ENCODE measurements around the gene GLE1. TPM values are rescaled to one million over a fixed set of nuclear protein-coding genes. Genes with fewer than 3 reads are reported as not detected.

GLE1 gene
- total RNA-seq, 1 experiment from 2014 or later: 19.0 TPM

DNA sequence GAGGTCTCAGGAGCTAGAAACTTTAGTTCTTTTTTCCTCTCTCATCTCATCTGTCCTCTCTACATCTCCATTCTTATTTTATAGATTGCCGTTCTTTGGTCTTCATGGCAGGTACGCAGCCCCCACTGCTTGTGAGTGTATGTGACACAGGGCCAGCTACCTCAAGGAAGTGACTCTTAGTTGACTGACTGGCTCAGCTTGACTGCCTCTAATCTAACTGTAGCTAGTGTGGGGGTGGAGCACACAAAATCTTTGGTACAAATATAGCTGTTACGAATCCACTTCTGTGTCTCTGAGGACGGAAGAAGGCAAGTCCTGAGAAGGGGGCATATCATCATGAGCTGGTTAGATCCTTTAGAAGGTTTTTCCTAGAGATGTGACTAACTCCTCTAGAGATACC lies 28.1 kb downstream of the GLE1 start:
- H2BK20ac ChIP-seq (ENCODE audit: low read depth, low read length, poor library complexity, severe bottlenecking): no peak overlapping the region
- no peak overlapping the region for H3K4me3 Mint-ChIP-seq
- no peaks in the 10 kb centered on the region for H3K79me1 ChIP-seq (ENCODE audit: insufficient read depth, low read depth, low read length, poor library complexity, severe bottlenecking)
- no peaks in the 10 kb centered on the region for H3K79me2 ChIP-seq (ENCODE audit: insufficient read depth, low read length)
- no peak overlapping the region for H3K4me2 ChIP-seq (ENCODE audit: insufficient read depth, insufficient read length, low read length)
- H3K27ac ChIP-seq (ENCODE audit: insufficient read length, low read depth, low read length): no peak overlapping the region
- no peaks in the 10 kb centered on the region for H3K4me1 Mint-ChIP-seq
- H2BK5ac ChIP-seq (ENCODE audit: insufficient read length, low read length): no peak overlapping the region
- no peak overlapping the region for H2BK12ac ChIP-seq (ENCODE audit: insufficient read length, low read depth, low read length)
- H3K9me3 ChIP-seq (ENCODE audit: control insufficient read depth, low read depth, low read length): no peaks in the 10 kb centered on the region
- H4K20me1 ChIP-seq (ENCODE audit: control insufficient read depth, insufficient read depth, insufficient read length): no peaks in the 10 kb centered on the region
- no peaks in the 10 kb centered on the region for H3K23me2 ChIP-seq (ENCODE audit: insufficient read length, low read depth, low read length, poor library complexity, severe bottlenecking)
- H3K14ac ChIP-seq (ENCODE audit: insufficient read depth, low read length): no peak overlapping the region
- H2BK120ac ChIP-seq (ENCODE audit: low read depth, low read length, poor library complexity, severe bottlenecking): no peak overlapping the region
- no peak overlapping the region for H3T11ph ChIP-seq (ENCODE audit: low read length)
- H3K23ac ChIP-seq (ENCODE audit: insufficient read length, low read depth, low read length): no peak overlapping the region
- H3K9me3 Mint-ChIP-seq: no peaks in the 10 kb centered on the region
- H4K91ac ChIP-seq (ENCODE audit: insufficient read length, low read depth, low read length): no peak overlapping the region
- peaks cover 0 to 56% (median 24%) of the 10 kb centered on the region in 3 experiments; a peak in 5 of 7 replicates for H3K36me3 Mint-ChIP-seq (ENCODE audit: insufficient read depth in 1 of 3, low read depth in 3 of 3)
- no peak for DNase-seq
- no peak overlapping the region for H3K4ac ChIP-seq (ENCODE audit: low read depth, low read length)
- no peak overlapping the region for H3K56ac ChIP-seq (ENCODE audit: insufficient read length, low read depth, low read length)
- H3K18ac ChIP-seq (ENCODE audit: insufficient read length, low read depth, low read length): no peak overlapping the region
- TF ChIP-seq, protein P1, sequence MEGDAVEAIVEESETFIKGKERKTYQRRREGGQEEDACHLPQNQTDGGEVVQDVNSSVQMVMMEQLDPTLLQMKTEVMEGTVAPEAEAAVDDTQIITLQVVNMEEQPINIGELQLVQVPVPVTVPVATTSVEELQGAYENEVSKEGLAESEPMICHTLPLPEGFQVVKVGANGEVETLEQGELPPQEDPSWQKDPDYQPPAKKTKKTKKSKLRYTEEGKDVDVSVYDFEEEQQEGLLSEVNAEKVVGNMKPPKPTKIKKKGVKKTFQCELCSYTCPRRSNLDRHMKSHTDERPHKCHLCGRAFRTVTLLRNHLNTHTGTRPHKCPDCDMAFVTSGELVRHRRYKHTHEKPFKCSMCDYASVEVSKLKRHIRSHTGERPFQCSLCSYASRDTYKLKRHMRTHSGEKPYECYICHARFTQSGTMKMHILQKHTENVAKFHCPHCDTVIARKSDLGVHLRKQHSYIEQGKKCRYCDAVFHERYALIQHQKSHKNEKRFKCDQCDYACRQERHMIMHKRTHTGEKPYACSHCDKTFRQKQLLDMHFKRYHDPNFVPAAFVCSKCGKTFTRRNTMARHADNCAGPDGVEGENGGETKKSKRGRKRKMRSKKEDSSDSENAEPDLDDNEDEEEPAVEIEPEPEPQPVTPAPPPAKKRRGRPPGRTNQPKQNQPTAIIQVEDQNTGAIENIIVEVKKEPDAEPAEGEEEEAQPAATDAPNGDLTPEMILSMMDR (conservative IDR thresholded peaks at IDR 0.05): no peak
- no peaks in the 10 kb centered on the region for H3K27me3 Mint-ChIP-seq (ENCODE audit: low read depth)
- H4K8ac ChIP-seq (replicated peaks; ENCODE audit: insufficient read length, low read depth, low read length): no peak overlapping the region
- 0 out of 2 replicates have a peak overlapping the region, but pooled peaks have one; percentile 80 for H2BK15ac ChIP-seq (ENCODE audit: low read depth, low read length)
- H2AK5ac ChIP-seq (ENCODE audit: insufficient read length, low read length): no peak overlapping the region
- H3K9ac ChIP-seq (ENCODE audit: extremely low read depth, insufficient read length, low read length): no peak overlapping the region
- WGBS (ENCODE audit: extremely low coverage, insufficient read length, low lambda C conversion rate): no CpG with 5 or more reads among the region's 4 CpGs
- H3K27ac Mint-ChIP-seq: no peak overlapping the region
- no peak overlapping the region for H2AFZ ChIP-seq (ENCODE audit: low read length)
- no peaks in the 10 kb centered on the region for H3K27me3 ChIP-seq (ENCODE audit: insufficient read depth, low read length)
- H4K5ac ChIP-seq (ENCODE audit: insufficient read length, low read depth, low read length): no peak overlapping the region
- H3K4me1 ChIP-seq (ENCODE audit: insufficient read depth, low read length): no peaks in the 10 kb centered on the region

All from H9 (cell line).